ENCODE measurements around the gene TOR1B.
A peak's percentile ranks its signal among the peaks of the same experiment; 100 is the strongest.

TOR1B gene

GRCh38 chr9:129809346-129809745 lies 6.4 kb downstream of the TOR1B start:
- TF ChIP-seq POLR2A (IDR thresholded peaks at IDR 0.05; ENCODE audit: extremely low read depth, insufficient read length) (no peak), CTCF (IDR thresholded peaks at IDR 0.05; ENCODE audit: low read depth, low read length) (no peak), MYC (IDR thresholded peaks at IDR 0.05; ENCODE audit: low read depth, low read length) (no peak)
- no peak overlapping the region for H3K4me3 ChIP-seq (ENCODE audit: low read depth, low read length)
- peak; percentile 62 for DNase-seq (ENCODE audit: low read depth)

GRCh38 chr9:129810116-129810515 lies 7.1 kb downstream of the TOR1B start:
- no peak for DNase-seq (ENCODE audit: low read depth)
- no peak overlapping the region for H3K4me3 ChIP-seq (ENCODE audit: low read depth, low read length)
- TF ChIP-seq POLR2A (IDR thresholded peaks at IDR 0.05; ENCODE audit: extremely low read depth, insufficient read length) (no peak), MYC (IDR thresholded peaks at IDR 0.05; ENCODE audit: low read depth, low read length) (no peak), MAX (IDR thresholded peaks at IDR 0.05; ENCODE audit: low read depth, low read length) (no peak), CTCF (IDR thresholded peaks at IDR 0.05; ENCODE audit: low read depth, low read length) (no peak)

- no peak for TF ChIP-seq MAX (IDR thresholded peaks at IDR 0.05; ENCODE audit: low read depth, low read length)
- no peak for TF ChIP-seq CTCF (IDR thresholded peaks at IDR 0.05; ENCODE audit: low read depth, low read length)
- TF ChIP-seq MYC (IDR thresholded peaks at IDR 0.05; ENCODE audit: low read depth, low read length): no peak
- no peak for TF ChIP-seq POLR2A (IDR thresholded peaks at IDR 0.05; ENCODE audit: extremely low read depth, insufficient read length)
- DNase-seq (ENCODE audit: low read depth): no peak
- no peak overlapping the region for H3K4me3 ChIP-seq (ENCODE audit: low read depth, low read length)
Observed at GRCh38 chr9:129810788-129811187, 7.8 kb downstream of the TOR1B start.

- peak overlapping the region; percentile 17 for H3K4me3 ChIP-seq (ENCODE audit: low read depth, low read length)
- TF ChIP-seq CTCF (IDR thresholded peaks at IDR 0.05; ENCODE audit: low read depth, low read length) (no peak), POLR2A (IDR thresholded peaks at IDR 0.05; ENCODE audit: extremely low read depth, insufficient read length) (no peak), MYC (IDR thresholded peaks at IDR 0.05; ENCODE audit: low read depth, low read length) (no peak), MAX (IDR thresholded peaks at IDR 0.05; ENCODE audit: low read depth, low read length) (no peak)
Observed at GRCh38 chr9:129811967-129812363, 9.0 kb downstream of the TOR1B start.

GRCh38 chr9:129812385-129812784 lies 9.4 kb downstream of the TOR1B start:
- TF ChIP-seq CTCF (IDR thresholded peaks at IDR 0.05; ENCODE audit: low read depth, low read length): no peak
- no peak for TF ChIP-seq POLR2A (IDR thresholded peaks at IDR 0.05; ENCODE audit: extremely low read depth, insufficient read length)
- TF ChIP-seq MYC (IDR thresholded peaks at IDR 0.05; ENCODE audit: low read depth, low read length): no peak
- no peak for TF ChIP-seq MAX (IDR thresholded peaks at IDR 0.05; ENCODE audit: low read depth, low read length)
- no peak for DNase-seq (ENCODE audit: low read depth)
- peak overlapping the region; percentile 17 for H3K4me3 ChIP-seq (ENCODE audit: low read depth, low read length)

More at GRCh38 chr9:129811967-129812363, 9.0 kb downstream of the TOR1B start:
- peak; percentile 80 for DNase-seq (ENCODE audit: low read depth)

- TF ChIP-seq MAX (IDR thresholded peaks at IDR 0.05; ENCODE audit: low read depth, low read length) (no peak), CTCF (IDR thresholded peaks at IDR 0.05; ENCODE audit: low read depth, low read length) (no peak), POLR2A (IDR thresholded peaks at IDR 0.05; ENCODE audit: extremely low read depth, insufficient read length) (no peak), MYC (IDR thresholded peaks at IDR 0.05; ENCODE audit: low read depth, low read length) (no peak)
- DNase-seq (ENCODE audit: low read depth): no peak
- H3K4me3 ChIP-seq (ENCODE audit: low read depth, low read length): no peak overlapping the region
Observed at GRCh38 chr9:129813661-129814060, 10.7 kb downstream of the TOR1B start.

Measured in NB4 (cell line).